ENCODE results near the gene VPS35L.

The VPS35L gene

DNA sequence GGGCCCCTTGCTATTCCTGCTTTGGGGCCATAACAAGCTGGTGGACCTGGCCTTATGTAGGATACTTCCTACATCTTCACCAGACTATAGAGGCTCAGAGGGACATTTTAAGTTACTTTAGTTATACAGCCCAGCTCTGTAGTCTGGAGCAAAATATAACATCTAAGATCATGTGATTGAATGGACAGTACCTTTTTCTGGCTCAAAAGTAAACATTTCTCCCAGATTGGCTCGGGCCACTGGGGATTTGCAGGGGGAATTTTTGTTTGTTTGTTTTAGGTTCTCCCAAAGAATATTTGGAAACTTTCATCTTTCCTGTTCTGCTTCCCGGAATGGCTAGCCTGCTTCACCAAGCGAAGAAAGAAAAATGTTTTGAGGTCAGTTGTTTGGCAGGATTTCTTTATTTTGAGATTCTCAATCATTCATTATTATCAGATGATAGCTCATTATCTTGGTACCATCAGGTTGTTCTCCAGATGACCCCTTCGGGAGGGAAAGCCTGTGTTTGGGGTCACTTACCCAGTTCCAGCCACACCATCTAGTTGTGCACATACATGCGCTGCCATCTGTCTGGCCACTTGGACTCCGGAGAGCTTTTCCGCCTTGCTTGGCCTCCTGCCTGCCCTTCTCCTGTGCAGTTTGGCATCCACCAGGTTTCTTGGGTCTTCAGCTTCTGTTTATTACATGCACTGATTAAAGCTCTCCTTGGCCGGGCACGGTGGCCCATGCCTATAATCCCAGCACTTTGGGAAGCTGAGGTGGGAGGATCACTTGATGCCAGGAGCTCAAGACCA is 179.8 kb downstream of the VPS35L start:
- no peaks in the 10 kb centered on the region for H3K4me1 ChIP-seq (ENCODE audit: control insufficient read depth in 2 of 2, insufficient read depth in 2 of 2, low read length in 2 of 2)
- H3K4me3 ChIP-seq (ENCODE audit: low read length in 2 of 2) = no peak overlapping the region
- no peaks in the 10 kb centered on the region for H3K27me3 ChIP-seq (ENCODE audit: control insufficient read depth in 2 of 2, insufficient read depth in 2 of 2, low read length in 2 of 2)
- H3K36me3 ChIP-seq (ENCODE audit: control insufficient read depth in 2 of 2, insufficient read depth in 2 of 2, low read length in 2 of 2) = peaks cover 5% of the 10 kb centered on the region in 2 donors
- H3K9me3 ChIP-seq (ENCODE audit: control insufficient read depth in 2 of 2, low read length in 2 of 2) = no peaks in the 10 kb centered on the region
- no peak overlapping the region for H3K27ac ChIP-seq (ENCODE audit: low read depth in 2 of 2, low read length in 2 of 2)
- H3K9ac ChIP-seq (ENCODE audit: low read depth in 1 of 2, low read length in 2 of 2) = no peak overlapping the region

- Histone ChIP-seq H3K9me3 (ENCODE audit: control insufficient read depth in 2 of 2, low read length in 2 of 2) (no peaks in the 10 kb centered on the region), H3K27me3 (ENCODE audit: control insufficient read depth in 2 of 2, insufficient read depth in 2 of 2, low read length in 2 of 2) (no peaks in the 10 kb centered on the region), H3K36me3 (ENCODE audit: control insufficient read depth in 2 of 2, insufficient read depth in 2 of 2, low read length in 2 of 2) (peaks cover 5% of the 10 kb centered on the region in 2 donors), H3K4me3 (ENCODE audit: low read length in 2 of 2) (no peak overlapping the region), H3K4me1 (ENCODE audit: control insufficient read depth in 2 of 2, insufficient read depth in 2 of 2, low read length in 2 of 2) (no peaks in the 10 kb centered on the region), H3K27ac (ENCODE audit: low read depth in 2 of 2, low read length in 2 of 2) (no peak overlapping the region), H3K9ac (ENCODE audit: low read depth in 1 of 2, low read length in 2 of 2) (no peak overlapping the region)
These were observed 182.0 kb downstream of the VPS35L start for GRCh38 chr16:19737306-19738038.

DNA sequence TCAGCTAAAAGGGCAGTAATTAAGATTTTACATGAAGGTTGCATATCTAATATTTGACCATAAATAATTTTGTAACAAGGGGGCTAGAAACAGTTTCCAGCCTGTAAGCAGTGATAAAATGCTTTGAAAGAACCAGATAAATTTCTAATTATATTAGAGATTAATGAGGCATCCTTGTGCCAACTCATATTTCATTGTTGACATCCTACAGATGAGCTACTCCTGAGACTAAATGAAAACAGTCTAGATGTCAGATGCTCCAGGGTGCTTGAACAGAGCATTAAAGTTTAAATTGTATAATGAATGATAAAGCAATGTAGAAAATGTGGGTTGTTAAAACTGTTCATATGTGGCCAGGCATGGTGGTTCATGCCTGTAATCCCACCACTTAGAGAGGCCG is 185.9 kb downstream of the VPS35L start:
- no peaks in the 10 kb centered on the region for H3K9me3 ChIP-seq (ENCODE audit: control insufficient read depth in 2 of 2, low read length in 2 of 2)
- H3K27me3 ChIP-seq (ENCODE audit: control insufficient read depth in 2 of 2, insufficient read depth in 2 of 2, low read length in 2 of 2) = no peaks in the 10 kb centered on the region
- H3K4me1 ChIP-seq (ENCODE audit: control insufficient read depth in 2 of 2, insufficient read depth in 2 of 2, low read length in 2 of 2) = peaks cover 0 to 2% of the 10 kb centered on the region in 2 donors
- H3K36me3 ChIP-seq (ENCODE audit: control insufficient read depth in 2 of 2, insufficient read depth in 2 of 2, low read length in 2 of 2) = peaks cover 3 to 5% of the 10 kb centered on the region in 2 donors
- H3K9ac ChIP-seq (ENCODE audit: low read depth in 1 of 2, low read length in 2 of 2) = no peak overlapping the region
- H3K27ac ChIP-seq (ENCODE audit: low read depth in 2 of 2, low read length in 2 of 2) = no peak overlapping the region
- H3K4me3 ChIP-seq (ENCODE audit: low read length in 2 of 2) = no peak overlapping the region

DNA sequence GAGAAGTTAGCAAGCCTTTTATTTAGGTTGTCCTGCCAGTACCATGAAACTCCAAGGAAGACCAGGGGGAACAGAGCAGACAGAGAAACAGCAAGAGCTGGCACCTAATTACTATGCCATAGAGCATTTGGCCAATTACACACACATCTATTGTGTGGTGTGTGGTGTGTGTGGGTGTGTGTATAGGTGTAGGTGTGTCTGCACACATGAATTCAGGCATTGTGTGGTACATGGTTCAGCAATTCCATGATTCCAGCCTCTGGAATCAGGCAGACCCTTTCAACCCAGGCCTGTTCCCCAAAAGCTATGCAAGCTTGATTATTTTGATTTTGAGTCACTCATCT is 188.3 kb downstream of the VPS35L start:
- H3K27me3 ChIP-seq (ENCODE audit: control insufficient read depth in 2 of 2, insufficient read depth in 2 of 2, low read length in 2 of 2) = no peaks in the 10 kb centered on the region
- no peak overlapping the region for H3K4me3 ChIP-seq (ENCODE audit: low read length in 2 of 2)
- no peak overlapping the region for H3K27ac ChIP-seq (ENCODE audit: low read depth in 2 of 2, low read length in 2 of 2)
- H3K4me1 ChIP-seq (ENCODE audit: control insufficient read depth in 2 of 2, insufficient read depth in 2 of 2, low read length in 2 of 2) = peaks cover 0 to 2% of the 10 kb centered on the region in 2 donors
- no peaks in the 10 kb centered on the region for H3K9me3 ChIP-seq (ENCODE audit: control insufficient read depth in 2 of 2, low read length in 2 of 2)
- H3K9ac ChIP-seq (ENCODE audit: low read depth in 1 of 2, low read length in 2 of 2) = no peak overlapping the region
- no peaks in the 10 kb centered on the region for H3K36me3 ChIP-seq (ENCODE audit: control insufficient read depth in 2 of 2, insufficient read depth in 2 of 2, low read length in 2 of 2)

- Histone ChIP-seq H3K27ac (ENCODE audit: low read depth in 2 of 2, low read length in 2 of 2) (no peak overlapping the region), H3K36me3 (ENCODE audit: control insufficient read depth in 2 of 2, insufficient read depth in 2 of 2, low read length in 2 of 2) (no peaks in the 10 kb centered on the region), H3K4me3 (ENCODE audit: low read length in 2 of 2) (no peak overlapping the region), H3K4me1 (ENCODE audit: control insufficient read depth in 2 of 2, insufficient read depth in 2 of 2, low read length in 2 of 2) (peaks cover 0 to 2% of the 10 kb centered on the region in 2 donors), H3K27me3 (ENCODE audit: control insufficient read depth in 2 of 2, insufficient read depth in 2 of 2, low read length in 2 of 2) (no peaks in the 10 kb centered on the region), H3K9me3 (ENCODE audit: control insufficient read depth in 2 of 2, low read length in 2 of 2) (no peaks in the 10 kb centered on the region), H3K9ac (ENCODE audit: low read depth in 1 of 2, low read length in 2 of 2) (no peak overlapping the region)
These were observed 189.2 kb downstream of the VPS35L start for GRCh38 chr16:19744670-19745069.

GRCh38 chr16:19745286-19746010 is 189.9 kb downstream of the VPS35L start:
- Histone ChIP-seq H3K27ac (ENCODE audit: low read depth in 2 of 2, low read length in 2 of 2) (no peak overlapping the region), H3K9ac (ENCODE audit: low read depth in 1 of 2, low read length in 2 of 2) (no peak overlapping the region), H3K4me3 (ENCODE audit: low read length in 2 of 2) (no peak overlapping the region), H3K36me3 (ENCODE audit: control insufficient read depth in 2 of 2, insufficient read depth in 2 of 2, low read length in 2 of 2) (no peaks in the 10 kb centered on the region), H3K9me3 (ENCODE audit: control insufficient read depth in 2 of 2, low read length in 2 of 2) (no peaks in the 10 kb centered on the region), H3K27me3 (ENCODE audit: control insufficient read depth in 2 of 2, insufficient read depth in 2 of 2, low read length in 2 of 2) (no peaks in the 10 kb centered on the region), H3K4me1 (ENCODE audit: control insufficient read depth in 2 of 2, insufficient read depth in 2 of 2, low read length in 2 of 2) (peaks cover 0 to 2% of the 10 kb centered on the region in 2 donors)

DNA sequence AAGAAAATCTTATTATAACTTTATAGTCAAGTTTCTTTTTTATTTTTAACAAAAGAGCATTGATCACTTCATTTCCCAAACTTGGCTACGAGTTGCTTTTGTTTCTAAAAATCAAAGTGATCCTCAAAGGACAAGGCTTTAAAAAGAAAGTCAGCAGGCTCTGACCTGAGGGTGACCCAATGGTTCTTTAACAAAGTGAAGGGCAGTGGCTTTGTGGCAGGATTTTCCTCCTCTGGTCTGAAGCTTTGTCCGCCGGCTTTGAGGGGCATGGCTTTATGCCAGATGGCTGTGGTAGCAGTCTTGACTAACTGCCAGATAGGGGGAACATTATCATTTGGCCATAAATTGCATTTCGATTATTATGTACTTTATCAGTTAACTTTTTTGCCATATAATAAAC is 191.1 kb downstream of the VPS35L start:
- peaks cover 0 to 2% of the 10 kb centered on the region in 2 donors for H3K4me1 ChIP-seq (ENCODE audit: control insufficient read depth in 2 of 2, insufficient read depth in 2 of 2, low read length in 2 of 2)
- no peaks in the 10 kb centered on the region for H3K36me3 ChIP-seq (ENCODE audit: control insufficient read depth in 2 of 2, insufficient read depth in 2 of 2, low read length in 2 of 2)
- H3K27ac ChIP-seq (ENCODE audit: low read depth in 2 of 2, low read length in 2 of 2) = no peak overlapping the region

DNA sequence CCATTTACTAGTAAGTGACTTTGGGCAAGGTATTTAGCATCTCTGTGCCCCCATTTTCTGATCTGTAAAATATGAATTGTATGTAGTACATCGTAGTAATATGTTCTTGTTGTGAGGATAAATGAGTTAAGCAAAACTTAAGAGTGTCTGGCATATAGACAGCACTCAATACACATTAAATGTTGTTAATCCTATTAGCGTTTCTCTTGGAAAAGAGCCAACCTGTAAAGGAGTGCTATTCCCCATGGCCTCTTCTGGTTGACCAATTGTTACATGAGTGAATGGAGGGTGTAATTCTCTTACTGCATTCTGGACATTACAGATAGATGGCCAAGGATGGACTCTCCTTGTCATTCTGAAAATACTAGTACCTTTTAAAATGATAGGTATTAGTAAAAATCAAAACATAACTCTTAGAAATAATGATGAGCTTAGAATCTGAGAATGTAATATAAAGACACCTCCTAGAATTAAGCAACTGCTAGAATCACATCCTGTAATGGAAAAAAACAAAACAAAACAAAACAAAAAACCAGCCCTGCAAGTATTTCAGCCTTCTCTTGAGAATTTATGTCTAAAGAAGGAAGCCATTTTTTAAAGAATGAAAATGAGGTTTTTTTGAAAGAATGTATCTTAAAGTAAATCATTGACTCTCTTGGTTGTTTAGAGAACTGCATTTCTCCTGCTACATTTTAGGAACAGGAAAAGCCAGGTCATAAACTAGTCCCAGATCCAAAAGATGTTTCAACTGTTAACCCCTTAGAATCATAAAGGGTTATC is 193.1 kb downstream of the VPS35L start:
- Histone ChIP-seq H3K4me3 (ENCODE audit: low read length in 2 of 2) (no peak overlapping the region), H3K27me3 (ENCODE audit: control insufficient read depth in 2 of 2, insufficient read depth in 2 of 2, low read length in 2 of 2) (no peaks in the 10 kb centered on the region), H3K9ac (ENCODE audit: low read depth in 1 of 2, low read length in 2 of 2) (no peak overlapping the region), H3K27ac (ENCODE audit: low read depth in 2 of 2, low read length in 2 of 2) (no peak overlapping the region), H3K4me1 (ENCODE audit: control insufficient read depth in 2 of 2, insufficient read depth in 2 of 2, low read length in 2 of 2) (peaks cover 2% of the 10 kb centered on the region in 2 donors), H3K36me3 (ENCODE audit: control insufficient read depth in 2 of 2, insufficient read depth in 2 of 2, low read length in 2 of 2) (no peaks in the 10 kb centered on the region), H3K9me3 (ENCODE audit: control insufficient read depth in 2 of 2, low read length in 2 of 2) (no peaks in the 10 kb centered on the region)

More for the DNA sequence above, 191.1 kb downstream of the VPS35L start:
- no peaks in the 10 kb centered on the region for H3K27me3 ChIP-seq (ENCODE audit: control insufficient read depth in 2 of 2, insufficient read depth in 2 of 2, low read length in 2 of 2)
- no peaks in the 10 kb centered on the region for H3K9me3 ChIP-seq (ENCODE audit: control insufficient read depth in 2 of 2, low read length in 2 of 2)
- H3K4me3 ChIP-seq (ENCODE audit: low read length in 2 of 2) = no peak overlapping the region
- no peak overlapping the region for H3K9ac ChIP-seq (ENCODE audit: low read depth in 1 of 2, low read length in 2 of 2)

DNA sequence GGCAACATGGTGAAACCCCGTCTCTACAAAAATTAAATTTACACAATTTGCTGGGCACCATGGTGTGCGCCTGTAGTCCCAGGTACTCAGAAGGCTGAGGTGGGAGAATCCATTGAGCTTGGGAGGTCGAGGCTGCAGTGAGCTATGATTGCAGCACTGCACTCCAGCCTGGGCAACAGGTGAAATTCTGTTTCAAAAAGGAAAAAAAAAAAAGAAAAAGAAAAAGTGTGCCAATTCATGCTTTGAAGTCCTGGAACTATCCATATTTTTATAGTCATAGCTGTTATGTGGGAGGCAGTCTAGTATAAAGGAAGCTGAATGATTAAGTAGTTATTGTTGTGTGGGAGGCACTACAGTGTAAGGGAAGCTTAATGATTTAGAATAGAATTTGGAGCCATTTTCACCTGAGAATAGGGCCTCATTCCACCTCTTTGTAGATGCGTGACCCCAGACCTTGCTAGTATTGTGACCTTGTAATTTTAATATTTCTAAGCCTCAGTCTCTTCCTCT is 194.1 kb downstream of the VPS35L start:
- Histone ChIP-seq H3K9me3 (ENCODE audit: control insufficient read depth in 2 of 2, low read length in 2 of 2) (no peaks in the 10 kb centered on the region), H3K4me1 (ENCODE audit: control insufficient read depth in 2 of 2, insufficient read depth in 2 of 2, low read length in 2 of 2) (peaks cover 0 to 9% of the 10 kb centered on the region in 2 donors), H3K9ac (ENCODE audit: low read depth in 1 of 2, low read length in 2 of 2) (no peak overlapping the region), H3K36me3 (ENCODE audit: control insufficient read depth in 2 of 2, insufficient read depth in 2 of 2, low read length in 2 of 2) (no peaks in the 10 kb centered on the region), H3K27me3 (ENCODE audit: control insufficient read depth in 2 of 2, insufficient read depth in 2 of 2, low read length in 2 of 2) (no peaks in the 10 kb centered on the region), H3K27ac (ENCODE audit: low read depth in 2 of 2, low read length in 2 of 2) (no peak overlapping the region), H3K4me3 (ENCODE audit: low read length in 2 of 2) (no peak overlapping the region)
